PC-9 (cell line): Measurements from ENCODE around the gene ZFPM1. TPM values are rescaled to one million over a fixed set of nuclear protein-coding genes. Genes with fewer than 3 reads are reported as not detected.

Experiments used
- BruUV-seq: library from RNA; stranded (reverse); fragments of 400-500 nt; replicated peaks from 2 replicates; lab custom pipeline; 2021; lab: Mats Ljungman, UMichigan
- CTCF ChIA-PET: fragments of 300-600 bp; sonication (Branson Sonifier 250); formaldehyde crosslinking; loops from one replicate; lab custom pipeline; 2022; ENCODE audit warnings: antibody characterized with exemption; lab: Charles Lee
- POLR2A ChIA-PET: fragments of 300-600 bp; sonication (Branson Sonifier 250); formaldehyde crosslinking; loops from one replicate; lab custom pipeline; 2022; ENCODE audit warnings: antibody characterized with exemption; ENCODE audit not compliant: unreplicated experiment; lab: Charles Lee
- DNase-seq, 2 experiments: peaks; one replicate each; pipeline versions ENCODE4 v3.0.0 to v3.0.0-alpha.2; 2015 to 2022; ENCODE audit warnings: mixed read lengths in 1 of 2
- H2AFZ ChIP-seq: fragments of 200-600 bp; sonication (generic); 2 replicates; pipeline ENCODE4 v1.8.1; 2017; ENCODE audit warnings: antibody characterized with exemption
- H3F3A ChIP-seq: fragments of 200-600 bp; sonication (generic); 2 replicates; pipeline ENCODE4 v1.8.1; 2017; ENCODE audit warnings: antibody characterized with exemption, mild to moderate bottlenecking, low read depth; ENCODE audit not compliant: insufficient read depth
- H3K27ac ChIP-seq: fragments of 200-600 bp; sonication (generic); 2 replicates; pipeline ENCODE4 v1.6.1; 2016; ENCODE audit warnings: mixed run types
- H3K27me3 ChIP-seq: fragments of 200-600 bp; sonication (generic); 2 replicates; pipeline ENCODE4 v1.6.1; 2016; ENCODE audit warnings: low read depth, mixed run types; ENCODE audit not compliant: insufficient read depth
- H3K36me3 ChIP-seq: fragments of 200-600 bp; sonication (generic); 2 replicates; pipeline ENCODE4 v1.6.1; 2016; ENCODE audit warnings: low read depth, mixed run types
- H3K4me1 ChIP-seq: fragments of 200-600 bp; sonication (generic); replicated peaks from 2 replicates; pipeline ENCODE4 v1.6.1; 2016; ENCODE audit warnings: mixed run types; ENCODE audit not compliant: insufficient read depth
- H3K4me2 ChIP-seq: fragments of 200-600 bp; sonication (generic); 2 replicates; pipeline ENCODE4 v1.6.1; 2017; ENCODE audit warnings: mixed run types
- H3K4me3 ChIP-seq: fragments of 200-600 bp; sonication (generic); 2 replicates; pipeline ENCODE4 v1.6.1; 2016; ENCODE audit warnings: mixed run types
- H3K79me2 ChIP-seq: fragments of 200-600 bp; sonication (generic); 2 replicates; pipeline ENCODE4 v1.6.1; 2017; ENCODE audit warnings: low read depth, mixed run types
- H3K9me2 ChIP-seq: fragments of 200-600 bp; sonication (generic); 2 replicates; pipeline ENCODE4 v1.8.1; 2017; ENCODE audit warnings: mild to moderate bottlenecking; ENCODE audit not compliant: insufficient read depth
- H3K9me3 ChIP-seq: fragments of 200-600 bp; sonication (generic); 2 replicates; pipeline ENCODE4 v1.8.1; 2016; ENCODE audit warnings: low read depth; ENCODE audit not compliant: insufficient read depth
- H4K20me1 ChIP-seq: fragments of 200-600 bp; sonication (generic); 2 replicates; pipeline ENCODE4 v1.8.1; 2017; ENCODE audit not compliant: insufficient read depth
- EZH2 ChIP-seq: fragments of 200-600 bp; sonication (generic); IDR thresholded peaks from 2 replicates; pipeline ENCODE4 v1.8.0; 2017; ENCODE audit warnings: antibody characterized with exemption, low read depth
- intact Hi-C: fragments of 100-400 bp; cut with micrococcal nuclease; formaldehyde crosslinking; loops from one replicate; pipeline ENCODE4 v1.10.0; 2022; ENCODE audit not compliant: unreplicated experiment
- total RNA-seq: library from RNA; stranded (reverse); gene quantifications from 2 replicates; pipeline ENCODE4 v1.2.3, GENCODE V29; 2021
- TF ChIP-seq, protein P1 (sequence below): fragments of 200-600 bp; sonication (generic); conservative IDR thresholded peaks from 2 replicates; pipeline ENCODE4 v1.6.1; 2017; ENCODE audit warnings: mixed run types, antibody characterized with exemption, mild to moderate bottlenecking, moderate library complexity

Gene ZFPM1
- total RNA-seq, 1 experiment from 2014 or later = 19.7 TPM

DNA sequence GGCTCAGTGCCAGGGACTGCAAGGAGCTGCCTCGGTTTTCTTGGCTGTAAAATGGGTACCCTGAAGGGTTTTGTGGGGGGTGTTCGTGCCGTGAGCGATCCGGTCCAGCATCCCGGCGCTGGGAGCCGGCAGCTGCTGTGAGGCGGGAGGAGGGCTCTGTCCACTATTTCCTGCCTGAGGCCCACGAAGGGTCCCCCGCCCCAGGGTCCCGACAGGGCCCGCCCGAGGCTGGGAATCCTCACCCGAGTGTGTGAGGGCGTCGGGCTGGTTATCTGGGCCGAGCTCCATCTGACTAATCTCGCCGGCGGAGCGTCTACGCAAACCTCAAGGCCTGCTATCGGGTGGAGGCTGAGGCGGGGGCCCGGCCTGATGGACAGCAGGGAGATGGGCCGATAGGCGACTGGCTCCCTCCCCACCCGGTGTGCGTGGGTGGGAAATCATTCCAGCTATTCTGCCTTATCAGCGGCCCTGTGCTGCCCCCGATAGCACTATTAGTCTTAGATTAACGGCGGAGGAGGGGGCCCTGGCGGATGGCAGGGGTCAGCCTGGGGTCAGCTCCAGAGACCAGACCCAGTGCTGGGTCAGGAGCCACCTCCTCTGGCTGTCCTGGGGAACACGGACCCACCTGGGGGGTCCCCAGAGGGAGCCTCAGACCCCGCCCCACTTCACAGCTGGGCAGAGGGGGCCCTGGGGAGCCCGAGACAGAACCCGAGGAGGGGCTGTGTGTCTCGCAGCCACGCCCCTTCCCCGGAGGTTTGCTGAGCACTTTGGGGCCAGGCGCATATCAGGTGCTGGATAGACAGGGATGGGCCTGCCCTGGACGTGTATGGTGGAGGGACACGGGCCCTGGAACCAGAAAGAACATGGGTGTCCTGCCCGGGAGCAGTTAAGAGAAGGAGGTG lies 44.7 kb downstream of the ZFPM1 start:
- H3F3A ChIP-seq = no peaks in the 10 kb centered on the region
- no peak overlapping the region for H2AFZ ChIP-seq
- no peaks in the 10 kb centered on the region for H3K79me2 ChIP-seq
- CTCF ChIA-PET = no interaction called here
- H3K4me3 ChIP-seq = no peak overlapping the region
- H3K9me2 ChIP-seq = no peaks in the 10 kb centered on the region
- DNase-seq = no peak
- H3K9me3 ChIP-seq = no peaks in the 10 kb centered on the region
- POLR2A ChIA-PET = no interaction called here
- H3K27me3 ChIP-seq = no peaks in the 10 kb centered on the region
- TF ChIP-seq EZH2 = no peak
- TF ChIP-seq, protein P1, sequence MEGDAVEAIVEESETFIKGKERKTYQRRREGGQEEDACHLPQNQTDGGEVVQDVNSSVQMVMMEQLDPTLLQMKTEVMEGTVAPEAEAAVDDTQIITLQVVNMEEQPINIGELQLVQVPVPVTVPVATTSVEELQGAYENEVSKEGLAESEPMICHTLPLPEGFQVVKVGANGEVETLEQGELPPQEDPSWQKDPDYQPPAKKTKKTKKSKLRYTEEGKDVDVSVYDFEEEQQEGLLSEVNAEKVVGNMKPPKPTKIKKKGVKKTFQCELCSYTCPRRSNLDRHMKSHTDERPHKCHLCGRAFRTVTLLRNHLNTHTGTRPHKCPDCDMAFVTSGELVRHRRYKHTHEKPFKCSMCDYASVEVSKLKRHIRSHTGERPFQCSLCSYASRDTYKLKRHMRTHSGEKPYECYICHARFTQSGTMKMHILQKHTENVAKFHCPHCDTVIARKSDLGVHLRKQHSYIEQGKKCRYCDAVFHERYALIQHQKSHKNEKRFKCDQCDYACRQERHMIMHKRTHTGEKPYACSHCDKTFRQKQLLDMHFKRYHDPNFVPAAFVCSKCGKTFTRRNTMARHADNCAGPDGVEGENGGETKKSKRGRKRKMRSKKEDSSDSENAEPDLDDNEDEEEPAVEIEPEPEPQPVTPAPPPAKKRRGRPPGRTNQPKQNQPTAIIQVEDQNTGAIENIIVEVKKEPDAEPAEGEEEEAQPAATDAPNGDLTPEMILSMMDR = no peak
- no peaks in the 10 kb centered on the region for H4K20me1 ChIP-seq
- intact Hi-C loops = no loop called here
- no TSS peak for BruUV-seq
- H3K4me2 ChIP-seq = no peak overlapping the region
- H3K4me1 ChIP-seq = no peaks in the 10 kb centered on the region
- H3K27ac ChIP-seq = no peak overlapping the region
- H3K36me3 ChIP-seq = no peaks in the 10 kb centered on the region

DNA sequence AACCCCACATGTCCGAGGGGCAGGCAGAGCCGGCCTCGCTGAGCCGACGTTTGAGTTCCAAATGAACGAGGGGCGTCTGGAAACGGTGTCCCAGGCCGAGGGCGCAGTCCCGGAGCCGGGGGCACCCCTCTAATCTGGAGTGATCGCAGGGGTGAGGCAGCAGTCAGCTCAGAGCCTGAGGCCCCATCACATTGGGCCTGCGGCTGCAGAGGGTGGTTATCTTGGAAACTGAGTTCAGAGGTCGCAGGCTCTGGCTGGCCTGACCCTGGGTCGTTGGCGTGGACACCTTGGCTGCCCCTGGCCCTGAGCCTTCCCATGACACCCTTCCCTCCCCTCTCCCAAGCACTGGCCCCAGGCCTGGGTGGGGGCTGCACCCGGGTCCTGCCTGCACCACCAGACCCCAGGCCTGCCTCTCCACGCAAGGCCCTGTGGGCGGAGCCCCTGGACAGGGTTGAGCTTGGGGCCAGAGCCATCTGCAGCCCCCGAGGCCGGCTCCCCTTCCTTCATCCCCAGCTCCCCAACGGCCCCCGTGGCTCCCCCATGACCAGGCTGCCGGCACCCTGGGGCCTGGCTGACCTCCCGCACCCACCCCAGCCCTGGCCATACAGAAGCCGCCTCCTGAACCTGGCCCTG lies 45.6 kb downstream of the ZFPM1 start:
- POLR2A ChIA-PET = no interaction called here
- H3K4me2 ChIP-seq = no peak overlapping the region

DNA sequence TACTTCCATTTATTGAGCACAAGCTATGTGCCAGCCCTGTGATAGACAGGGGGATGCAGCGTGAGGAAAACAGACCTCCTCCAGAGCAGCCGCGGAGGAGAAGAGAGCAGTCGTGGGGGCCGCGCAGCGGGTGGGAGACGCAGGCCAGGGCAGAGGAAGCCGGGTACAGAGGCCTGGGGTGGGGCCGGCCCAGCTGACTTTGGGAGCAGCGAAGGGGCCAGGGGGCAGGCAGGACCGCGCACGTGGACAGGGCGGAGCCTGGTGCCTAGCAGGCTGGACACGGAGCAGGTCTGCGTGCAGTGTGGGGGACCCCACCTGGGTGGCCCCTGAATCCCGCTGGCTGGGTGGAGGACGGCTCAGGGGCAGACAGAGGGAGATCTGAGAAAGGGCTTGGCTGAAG lies 46.2 kb downstream of the ZFPM1 start:
- Histone ChIP-seq H4K20me1 (no peaks in the 10 kb centered on the region), H3F3A (no peaks in the 10 kb centered on the region), H3K36me3 (no peaks in the 10 kb centered on the region), H3K79me2 (no peaks in the 10 kb centered on the region), H3K4me1 (no peaks in the 10 kb centered on the region), H2AFZ (no peak overlapping the region), H3K9me2 (no peaks in the 10 kb centered on the region), H3K4me2 (no peak overlapping the region), H3K27ac (no peak overlapping the region), H3K4me3 (no peak overlapping the region), H3K27me3 (no peaks in the 10 kb centered on the region), H3K9me3 (no peaks in the 10 kb centered on the region)
- intact Hi-C loops = no loop called here
- TF ChIP-seq EZH2 = no peak
- TF ChIP-seq, protein P1 = no peak
- ChIA-PET POLR2A (no interaction called here), CTCF (no interaction called here)
- DNase-seq = no peak
- BruUV-seq = no TSS peak

More for the DNA sequence above, 45.6 kb downstream of the ZFPM1 start:
- TF ChIP-seq, protein P1 = no peak
- no peak for TF ChIP-seq EZH2
- intact Hi-C loops = no loop called here
- no peaks in the 10 kb centered on the region for H3K9me3 ChIP-seq
- no peak overlapping the region for H2AFZ ChIP-seq
- H3K79me2 ChIP-seq = no peaks in the 10 kb centered on the region
- no TSS peak for BruUV-seq
- H4K20me1 ChIP-seq = no peaks in the 10 kb centered on the region
- no peaks in the 10 kb centered on the region for H3F3A ChIP-seq
- no peak overlapping the region for H3K4me3 ChIP-seq
- no peaks in the 10 kb centered on the region for H3K9me2 ChIP-seq
- no peak overlapping the region for H3K27ac ChIP-seq
- no peak for DNase-seq
- H3K27me3 ChIP-seq = no peaks in the 10 kb centered on the region
- no peaks in the 10 kb centered on the region for H3K36me3 ChIP-seq
- CTCF ChIA-PET = no interaction called here
- no peaks in the 10 kb centered on the region for H3K4me1 ChIP-seq
